Prostate gland (tissue), 2 donors: ENCODE measurements around the gene PHF20.

ENCODE experiments used
- POLR2A ChIP-seq: fragments of 450-650 bp; IDR thresholded peaks from one replicate; pipeline ENCODE4 v1.6.1; 2016; ENCODE audit warnings: antibody characterized with exemption, mild to moderate bottlenecking
- TF ChIP-seq, protein P1 (sequence below), 4 experiments: fragments of 200-600 bp in 2 of 4; fragments of 450-650 bp in 2 of 4; sonication (generic) in 2 of 4; IDR thresholded peaks; 1 replicate in 3 of 4; 2 replicates in 1 of 4; pipeline ENCODE4 v1.5.1; 2016 to 2019; ENCODE audit warnings: antibody characterized with exemption in 4 of 4, mild to moderate bottlenecking in 2 of 4, moderate library complexity in 2 of 4

DNA sequence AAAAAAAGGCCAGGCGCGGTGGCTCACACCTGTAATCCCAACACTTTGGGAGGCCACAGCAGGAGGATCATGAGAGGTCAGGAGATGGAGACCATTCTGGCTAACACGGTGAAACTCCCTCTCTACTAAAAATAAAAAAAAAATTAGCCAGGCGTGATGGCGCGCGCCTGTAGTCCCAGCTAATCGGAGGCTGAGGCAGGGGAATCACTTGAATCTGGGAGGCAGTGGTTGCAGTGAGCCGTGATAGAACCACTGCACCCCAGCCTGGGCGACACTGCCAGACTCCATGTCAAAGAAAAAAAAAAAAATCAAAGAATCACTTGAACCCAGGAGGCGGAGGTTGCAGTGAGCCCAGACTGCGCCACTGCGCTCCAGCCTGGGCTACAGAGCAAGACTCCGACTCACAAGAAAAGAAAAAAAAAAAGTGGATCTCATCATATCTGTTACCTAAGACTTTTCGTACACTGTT, 33.9 kb upstream of the PHF20 start:
- no peak for TF ChIP-seq POLR2A
- TF ChIP-seq, protein P1, sequence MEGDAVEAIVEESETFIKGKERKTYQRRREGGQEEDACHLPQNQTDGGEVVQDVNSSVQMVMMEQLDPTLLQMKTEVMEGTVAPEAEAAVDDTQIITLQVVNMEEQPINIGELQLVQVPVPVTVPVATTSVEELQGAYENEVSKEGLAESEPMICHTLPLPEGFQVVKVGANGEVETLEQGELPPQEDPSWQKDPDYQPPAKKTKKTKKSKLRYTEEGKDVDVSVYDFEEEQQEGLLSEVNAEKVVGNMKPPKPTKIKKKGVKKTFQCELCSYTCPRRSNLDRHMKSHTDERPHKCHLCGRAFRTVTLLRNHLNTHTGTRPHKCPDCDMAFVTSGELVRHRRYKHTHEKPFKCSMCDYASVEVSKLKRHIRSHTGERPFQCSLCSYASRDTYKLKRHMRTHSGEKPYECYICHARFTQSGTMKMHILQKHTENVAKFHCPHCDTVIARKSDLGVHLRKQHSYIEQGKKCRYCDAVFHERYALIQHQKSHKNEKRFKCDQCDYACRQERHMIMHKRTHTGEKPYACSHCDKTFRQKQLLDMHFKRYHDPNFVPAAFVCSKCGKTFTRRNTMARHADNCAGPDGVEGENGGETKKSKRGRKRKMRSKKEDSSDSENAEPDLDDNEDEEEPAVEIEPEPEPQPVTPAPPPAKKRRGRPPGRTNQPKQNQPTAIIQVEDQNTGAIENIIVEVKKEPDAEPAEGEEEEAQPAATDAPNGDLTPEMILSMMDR (IDR thresholded peaks at IDR 0.05): no peak
